AG09319 (cell line): ENCODE results near the gene HES7.
A peak's percentile ranks its signal among the peaks of the same experiment; 100 is the strongest.
"Not testable (repeated sequence)": the region's sequence is repeated elsewhere in the genome, so short reads cannot be mapped to it uniquely, and the experiment has no call there.

Source experiments
- DNase-seq: peaks from one replicate; pipeline ENCODE4 v3.0.0-alpha.2; 2010; ENCODE audit warnings: low read depth; ENCODE audit errors: extremely low read depth
- CTCF ChIP-seq: IDR thresholded peaks from 2 replicates; pipeline ENCODE4 v1.5.1; 2011; ENCODE audit warnings: low read depth, mild to moderate bottlenecking, inconsistent platforms, low read length, moderate library complexity

Gene HES7

GRCh38 chr17:8109661-8110455, 14.0 kb downstream of the HES7 start:
- no peak for DNase-seq
- peak; percentile 66 for TF ChIP-seq CTCF

- DNase-seq: no peak
- no peak for TF ChIP-seq CTCF
Observed at GRCh38 chr17:8108972-8109660, 14.8 kb downstream of the HES7 start.

GRCh38 chr17:8106980-8107379, 16.9 kb downstream of the HES7 start:
- DNase-seq: not testable (repeated sequence)

GRCh38 chr17:8105957-8106398, 17.9 kb downstream of the HES7 start:
- no peak for TF ChIP-seq CTCF
- DNase-seq: no peak

- TF ChIP-seq CTCF: no peak
- DNase-seq: no peak
Observed at GRCh38 chr17:8104911-8105310, 19.0 kb downstream of the HES7 start.

- DNase-seq: no peak
- no peak for TF ChIP-seq CTCF
Observed at GRCh38 chr17:8103549-8103948, 20.4 kb downstream of the HES7 start.

- no peak for DNase-seq
Observed at GRCh38 chr17:8101721-8102120, 22.2 kb downstream of the HES7 start.

More at GRCh38 chr17:8101721-8102120, 22.2 kb downstream of the HES7 start:
- no peak for TF ChIP-seq CTCF
